NCI-H2171 treated with DMSO at 0.1 percent for 48 hours (cell line): ENCODE results near the gene FNDC8.
A peak's percentile ranks its signal among the peaks of the same experiment; 100 is the strongest.
"Not testable (repeated sequence)": the region's sequence is repeated elsewhere in the genome, so short reads cannot be mapped to it uniquely, and the experiment has no call there.

ENCODE experiments used
- DNase-seq: peaks from one replicate; lab custom pipeline; 2025; lab: John Stamatoyannopoulos, UW

Gene FNDC8

DNA sequence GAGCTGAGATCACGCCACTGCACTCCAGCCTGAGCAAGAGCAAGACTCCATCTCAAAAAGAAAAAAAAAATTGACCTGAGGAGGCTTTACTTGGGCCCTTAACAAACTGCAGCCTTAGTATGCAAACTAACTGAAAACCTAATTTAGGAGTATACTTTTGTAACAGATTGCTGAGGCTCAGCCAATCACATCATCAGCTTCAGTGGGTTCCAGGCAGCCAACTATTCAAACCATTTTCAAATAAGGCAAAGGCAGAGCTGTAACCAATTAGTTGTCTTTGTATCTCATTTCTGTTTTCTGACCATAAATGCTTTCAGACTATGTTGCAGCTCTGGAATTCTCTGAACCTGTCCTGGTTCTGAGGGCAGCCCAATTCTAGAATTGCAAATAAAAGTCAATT, 25.7 kb upstream of the FNDC8 start:
- DNase-seq: no peak

DNA sequence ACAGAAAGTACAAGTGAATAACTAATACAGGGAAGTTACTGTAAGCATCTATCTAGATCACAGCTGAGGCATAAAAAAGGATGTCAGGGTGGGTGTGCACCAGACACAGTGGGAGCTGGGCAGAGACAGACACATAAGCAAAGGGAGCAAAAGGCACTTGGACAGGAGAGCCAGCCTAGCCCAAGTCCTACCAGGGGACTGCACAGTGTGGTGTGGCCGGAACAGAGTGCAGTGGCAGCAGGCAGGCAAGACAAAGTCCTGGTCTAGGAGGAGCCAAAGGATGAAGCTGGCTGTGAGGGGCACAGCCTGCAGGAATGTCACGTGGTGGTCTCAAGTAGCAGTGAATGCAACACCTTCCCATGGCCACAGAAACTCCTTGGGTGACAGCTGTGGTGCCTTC, 23.6 kb upstream of the FNDC8 start:
- no peak for DNase-seq

DNA sequence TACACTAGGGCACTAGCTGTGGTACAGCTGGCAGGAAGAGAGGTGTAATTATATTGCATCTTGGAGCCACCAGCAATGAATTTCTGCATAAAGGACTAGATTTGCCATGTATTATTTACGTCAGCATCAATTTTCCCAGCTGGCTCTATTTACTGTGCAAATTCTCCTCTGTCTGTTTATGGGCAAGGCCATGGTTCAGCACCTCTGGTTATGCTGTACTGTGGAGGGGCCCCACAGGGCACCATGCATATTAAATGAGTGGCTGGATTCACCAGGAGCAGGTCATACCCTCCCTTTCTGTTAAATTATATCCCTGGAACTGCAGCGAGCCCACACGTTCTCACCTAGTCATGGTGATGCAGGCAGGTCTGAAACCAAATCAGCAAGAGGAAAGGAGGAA, 21.5 kb upstream of the FNDC8 start:
- no peak for DNase-seq

DNA sequence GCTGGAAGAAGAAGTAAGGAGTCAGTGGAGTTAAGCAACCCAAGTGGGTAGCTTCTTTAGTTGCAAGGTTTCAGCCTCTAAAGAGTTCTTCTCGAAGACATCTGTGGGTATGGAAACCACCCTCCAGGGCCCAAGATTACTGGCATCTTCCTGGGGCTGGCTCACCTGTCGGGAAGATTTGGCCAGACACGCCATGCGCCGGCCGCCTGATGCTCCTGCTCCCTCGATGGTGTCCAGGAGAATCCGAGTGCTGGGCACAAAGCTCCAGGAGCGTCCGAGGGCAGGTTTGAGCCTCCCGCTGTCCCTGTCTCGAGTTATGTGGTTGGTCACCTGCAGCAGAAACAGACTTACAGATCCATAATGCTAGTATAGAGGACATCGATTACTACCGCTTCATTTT, 20.4 kb upstream of the FNDC8 start:
- no peak for DNase-seq

DNA sequence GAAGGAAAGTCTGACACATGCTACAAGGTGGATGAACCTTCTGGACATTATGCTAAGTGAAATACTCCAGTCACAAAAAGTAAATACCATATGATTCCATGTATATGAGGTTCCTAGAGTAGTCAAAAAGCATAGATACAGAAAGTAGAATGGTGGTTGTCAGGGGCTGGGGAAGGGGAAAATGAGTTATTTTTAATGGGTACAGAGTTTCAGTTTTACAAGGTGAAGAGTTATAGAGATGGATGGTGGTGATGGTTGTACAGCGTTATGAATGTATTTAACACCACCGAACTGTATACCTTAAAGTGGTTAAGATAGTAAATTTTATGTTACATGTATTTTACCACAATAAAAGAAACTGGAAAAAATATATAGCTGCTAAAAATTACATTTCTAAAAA, 19.7 kb upstream of the FNDC8 start:
- no peak for DNase-seq

DNA sequence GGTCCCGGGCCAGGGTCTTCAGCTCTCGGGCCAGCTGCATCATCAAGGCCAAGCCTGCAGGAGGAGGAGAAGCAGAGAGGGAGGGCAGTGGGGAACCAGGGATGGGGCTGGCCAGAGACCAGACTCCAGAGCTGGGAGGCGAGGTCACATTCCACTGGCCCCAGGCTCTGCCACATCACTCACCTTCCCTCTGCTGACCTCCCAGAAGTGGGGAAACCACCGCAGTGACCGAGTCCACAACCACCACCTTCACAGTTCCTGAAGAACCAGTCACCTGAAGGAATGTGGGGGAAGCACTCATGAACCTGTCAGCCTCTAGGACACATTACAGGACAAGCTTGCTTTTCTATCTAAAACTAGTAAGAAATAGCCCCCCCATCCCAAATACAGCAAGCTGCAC, 18.1 kb upstream of the FNDC8 start:
- no peak for DNase-seq

DNA sequence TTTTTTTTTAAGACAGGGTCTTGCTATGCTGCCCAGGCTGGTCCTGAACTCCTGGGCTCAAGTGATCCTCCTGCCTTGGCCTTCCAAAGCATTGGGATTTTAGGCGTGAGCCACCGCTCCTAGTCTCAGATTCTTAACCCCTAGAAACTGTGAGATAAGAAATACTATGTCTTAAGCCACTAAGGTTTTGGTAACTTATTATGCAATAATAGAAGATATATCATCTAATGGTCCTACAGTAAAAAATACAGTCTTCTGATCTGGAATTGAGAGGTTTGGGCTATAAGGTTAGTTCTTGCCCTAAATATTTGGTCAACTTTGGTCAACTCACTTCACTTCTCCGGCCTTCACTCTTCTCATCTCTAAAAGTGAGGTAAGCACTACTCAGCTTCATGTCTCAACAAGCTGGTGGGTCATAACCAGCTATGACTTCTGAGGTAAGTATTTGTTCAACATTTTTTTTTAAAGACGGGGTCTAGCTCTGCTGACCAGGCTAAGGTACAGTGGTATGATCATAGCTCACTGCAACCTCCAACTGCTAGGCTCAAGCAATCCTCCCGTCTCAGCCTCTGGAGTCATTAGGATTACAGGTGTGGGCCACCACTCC, 16.5 kb upstream of the FNDC8 start:
- no peak for DNase-seq

DNA sequence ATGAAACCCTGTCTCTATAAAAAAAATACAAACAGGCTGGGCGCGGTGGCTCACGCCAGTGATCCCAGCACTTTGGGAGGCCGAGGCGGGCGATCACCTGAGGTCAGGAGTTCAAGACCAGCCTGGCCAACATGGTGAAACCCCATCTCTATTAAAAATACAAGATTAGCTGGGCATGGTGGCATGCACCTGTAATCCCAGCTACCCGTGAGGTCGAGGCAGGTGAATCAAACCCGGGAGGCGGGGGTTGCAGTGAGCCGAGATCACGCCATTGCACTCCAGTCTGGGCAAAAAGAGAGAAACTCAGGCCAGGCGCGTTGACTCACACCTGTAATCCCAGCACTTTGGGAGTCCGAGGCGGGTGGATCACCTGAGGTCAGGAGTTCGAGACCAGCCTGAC, 10.6 kb upstream of the FNDC8 start:
- DNase-seq: not testable (repeated sequence)

DNA sequence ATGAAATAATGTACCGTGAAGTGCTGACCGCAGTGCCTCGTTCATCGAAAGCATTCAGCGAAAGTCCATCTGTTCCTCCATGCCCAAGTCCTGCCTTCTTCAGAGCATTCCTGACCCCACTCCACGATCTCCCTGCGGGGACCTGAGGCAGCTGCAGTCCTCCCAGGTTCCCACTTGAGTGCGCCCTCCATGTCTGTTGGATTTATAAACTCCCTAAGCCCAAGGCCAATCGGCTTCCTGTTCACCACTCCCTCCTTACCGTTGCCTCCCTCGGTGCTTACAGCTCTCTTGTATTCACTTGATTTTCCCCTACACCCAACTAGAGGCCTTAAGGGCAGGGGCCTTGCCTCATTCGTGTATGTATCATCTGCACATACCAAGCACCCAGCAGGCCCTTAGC, 4.6 kb upstream of the FNDC8 start:
- DNase-seq: no peak

DNA sequence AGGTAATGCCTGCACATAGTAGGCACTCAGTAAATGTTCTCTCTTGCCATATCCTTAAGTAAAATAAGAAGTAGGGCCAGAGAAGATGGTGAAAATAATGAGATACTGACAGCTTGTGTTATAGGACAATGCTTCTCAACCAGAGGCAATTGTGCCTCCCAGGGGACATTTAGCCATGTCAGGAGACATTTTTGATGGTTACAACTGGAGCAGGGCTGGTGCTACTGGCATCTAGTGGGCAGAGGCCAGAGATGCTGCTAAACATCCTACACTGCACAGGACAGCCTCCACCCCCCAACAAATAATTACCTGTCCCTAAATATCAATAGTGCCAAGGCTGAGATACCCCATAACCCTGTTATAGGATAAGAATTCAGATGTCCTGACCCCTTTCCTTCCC, 3.4 kb upstream of the FNDC8 start:
- peak; percentile 35 for DNase-seq

DNA sequence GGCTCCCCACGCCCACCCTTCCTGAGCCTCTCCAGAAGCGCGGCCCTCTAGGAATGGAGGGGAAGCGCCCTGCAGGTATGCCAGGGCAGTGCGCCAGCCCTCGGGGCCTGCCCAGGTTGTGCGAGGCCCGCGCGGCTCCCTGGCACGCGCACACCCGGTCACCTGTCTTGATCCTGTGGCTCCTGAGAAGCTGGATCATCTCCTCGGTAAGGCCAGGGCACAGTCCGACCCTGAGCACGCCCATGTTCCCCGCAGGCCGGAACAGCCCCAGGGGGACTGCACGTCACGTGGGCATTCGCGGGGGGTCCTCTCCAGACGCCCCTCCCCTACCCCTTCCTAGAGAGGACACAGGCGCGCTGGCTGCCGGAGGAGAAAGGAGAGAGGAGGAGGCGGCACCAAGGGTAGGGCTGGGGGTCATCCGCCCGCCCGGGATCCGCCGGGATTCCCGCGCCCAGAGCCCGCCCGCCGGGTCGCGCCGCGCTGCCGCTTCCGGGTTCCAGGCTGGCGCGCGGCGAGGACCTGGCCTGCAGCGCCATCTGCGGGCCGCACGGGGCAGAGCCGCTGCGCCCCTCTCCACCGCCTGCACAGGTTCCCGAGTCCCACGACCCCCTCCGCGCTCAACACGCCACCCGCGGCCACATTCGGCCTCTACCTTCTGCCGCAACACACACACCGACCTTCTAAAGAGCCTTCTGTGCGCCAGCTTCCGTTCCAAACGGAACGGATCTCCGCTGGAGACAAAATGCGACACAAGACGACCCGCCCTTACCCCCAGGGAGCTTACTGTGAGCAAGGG, 1.8 kb upstream of the FNDC8 start, which contains the start of gene RAD51D:
Gene RAD51D (minus strand): TSS at position 491 of the 796 bp plus-strand sequence. CDS start 247 bp downstream, at position 244.
- peak; percentile 83 for DNase-seq

DNA sequence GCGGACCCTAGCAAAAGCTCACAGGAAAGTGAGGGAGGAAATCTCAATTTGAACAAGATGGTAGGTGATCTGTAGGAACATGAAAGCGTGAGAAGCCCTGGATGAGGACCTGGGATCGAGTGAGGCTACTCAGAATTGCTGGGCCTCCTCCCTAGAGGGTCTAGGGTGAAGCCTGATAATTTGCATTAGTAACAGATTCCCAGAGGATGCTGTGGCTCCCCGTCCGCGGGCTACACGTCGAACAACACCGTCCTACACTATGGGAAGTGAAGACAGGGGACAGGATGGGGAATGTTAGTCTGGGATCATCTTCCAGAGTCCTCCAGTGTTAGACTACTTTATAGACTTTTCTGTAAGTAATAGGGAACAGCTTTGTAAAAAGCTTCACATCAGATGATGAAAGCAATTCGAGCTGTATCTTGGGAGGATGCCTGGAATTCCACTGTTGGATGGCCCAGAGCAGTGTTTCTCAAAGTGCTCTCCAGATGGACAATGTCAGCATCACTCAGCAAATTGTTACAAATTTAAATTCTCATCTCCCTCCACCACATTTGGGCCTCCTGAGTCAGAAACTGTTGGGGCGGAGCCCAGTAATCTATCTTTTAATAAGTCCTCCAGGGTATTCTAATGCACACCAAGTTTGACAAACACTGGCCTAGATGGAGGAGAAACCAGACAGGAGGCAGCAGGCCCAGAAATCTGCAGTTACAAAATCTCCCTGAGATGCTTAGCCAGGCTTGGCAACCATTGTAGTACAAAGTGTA, 6.5 kb downstream of the FNDC8 start:
- no peak for DNase-seq

DNA sequence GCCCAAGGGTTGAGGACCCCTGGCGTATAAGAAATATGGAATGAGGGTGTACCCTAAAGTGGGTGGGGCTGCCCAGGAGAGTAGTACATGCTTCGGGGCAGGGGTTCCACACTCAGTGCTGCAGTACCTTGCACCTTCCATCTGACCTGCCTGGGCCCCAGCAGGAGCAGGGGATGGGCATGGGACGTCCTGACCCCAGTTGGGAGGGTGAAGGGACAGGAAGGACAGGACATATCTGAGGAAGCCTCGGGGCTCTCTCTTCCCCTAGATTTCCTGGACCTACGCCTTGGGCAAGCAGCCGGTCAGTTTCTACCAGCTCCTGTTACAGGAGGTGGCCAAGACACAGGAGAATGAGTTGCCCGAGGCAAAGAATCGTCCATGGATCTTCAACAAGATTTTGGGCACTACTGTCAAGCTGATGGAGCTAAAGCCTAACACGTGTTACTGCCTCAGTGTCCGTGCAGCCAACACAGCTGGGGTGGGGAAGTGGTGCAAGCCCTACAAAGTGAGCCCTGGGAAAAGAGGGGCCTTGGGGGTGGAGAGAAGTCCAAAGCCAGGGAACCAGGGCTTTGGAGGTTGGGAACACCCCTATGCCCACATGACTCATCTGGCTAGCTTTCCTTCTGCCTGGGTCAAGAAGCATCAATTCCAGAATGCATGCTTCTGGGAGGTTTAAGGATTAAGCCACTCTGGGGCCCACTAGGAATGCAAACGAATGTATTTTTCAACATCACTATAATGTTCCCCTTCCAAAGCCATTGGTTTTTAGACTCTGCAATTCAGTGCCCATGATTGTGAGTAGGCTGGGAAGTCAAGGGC, 7.9 kb downstream of the FNDC8 start:
- no peak for DNase-seq

DNA sequence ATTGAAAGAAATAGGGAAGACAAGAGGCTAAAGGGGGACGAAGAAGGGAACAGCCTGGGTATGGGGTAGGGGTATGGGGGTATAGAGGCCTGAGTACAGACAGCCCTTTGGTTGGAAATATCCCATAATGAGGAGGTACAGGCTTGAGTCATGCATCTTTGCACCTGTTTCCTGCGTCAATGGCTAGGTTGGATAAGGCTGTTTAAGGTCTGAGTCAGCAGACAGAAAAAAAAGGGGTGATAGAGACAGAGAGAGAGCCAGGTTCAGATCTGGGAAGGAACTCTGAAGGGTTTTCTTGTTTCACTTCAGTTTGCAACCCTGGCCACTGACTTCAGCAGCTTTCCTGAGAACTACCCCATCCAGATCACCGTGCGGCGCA, 8.5 kb downstream of the FNDC8 start:
- no peak for DNase-seq

DNA sequence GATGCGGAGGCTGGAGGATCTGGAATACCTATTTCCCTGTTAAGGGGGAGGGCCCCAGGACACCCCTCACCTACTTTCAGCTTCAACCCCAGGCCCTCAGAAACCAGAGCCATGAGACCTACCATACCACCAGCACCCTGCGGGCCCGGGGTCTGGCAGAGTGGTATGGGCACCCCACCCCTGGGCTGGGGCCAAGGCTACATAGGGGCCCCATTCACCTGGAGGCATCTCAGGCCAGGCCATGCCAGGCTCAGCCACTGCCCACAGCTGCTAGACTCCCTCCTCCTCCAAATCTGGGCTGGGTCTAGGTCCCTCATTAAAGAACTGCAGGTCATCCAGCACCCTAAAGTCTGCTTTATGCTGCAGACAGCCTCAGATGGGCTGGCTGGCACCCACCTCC, 9.0 kb downstream of the FNDC8 start:
- no peak for DNase-seq

DNA sequence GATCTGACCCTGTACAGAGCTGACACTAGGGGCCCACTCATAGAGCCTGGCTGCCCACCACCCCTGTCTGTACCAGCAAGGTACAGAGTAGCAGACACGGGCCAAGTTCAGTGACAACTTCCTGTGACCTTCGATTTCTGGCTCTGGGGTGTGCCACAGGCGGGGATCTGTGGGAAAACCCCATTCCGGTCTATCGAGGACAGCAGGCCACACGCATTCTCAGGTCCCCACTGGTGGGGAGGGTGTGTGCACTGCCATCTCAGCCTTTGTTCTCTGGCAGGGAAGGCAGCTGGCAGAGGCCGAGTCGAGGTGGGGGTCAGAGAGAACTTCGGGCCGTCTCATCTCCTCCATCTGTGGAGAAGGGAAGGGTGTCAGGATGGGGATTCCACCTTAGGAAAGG, 10.7 kb downstream of the FNDC8 start:
- no peak for DNase-seq

DNA sequence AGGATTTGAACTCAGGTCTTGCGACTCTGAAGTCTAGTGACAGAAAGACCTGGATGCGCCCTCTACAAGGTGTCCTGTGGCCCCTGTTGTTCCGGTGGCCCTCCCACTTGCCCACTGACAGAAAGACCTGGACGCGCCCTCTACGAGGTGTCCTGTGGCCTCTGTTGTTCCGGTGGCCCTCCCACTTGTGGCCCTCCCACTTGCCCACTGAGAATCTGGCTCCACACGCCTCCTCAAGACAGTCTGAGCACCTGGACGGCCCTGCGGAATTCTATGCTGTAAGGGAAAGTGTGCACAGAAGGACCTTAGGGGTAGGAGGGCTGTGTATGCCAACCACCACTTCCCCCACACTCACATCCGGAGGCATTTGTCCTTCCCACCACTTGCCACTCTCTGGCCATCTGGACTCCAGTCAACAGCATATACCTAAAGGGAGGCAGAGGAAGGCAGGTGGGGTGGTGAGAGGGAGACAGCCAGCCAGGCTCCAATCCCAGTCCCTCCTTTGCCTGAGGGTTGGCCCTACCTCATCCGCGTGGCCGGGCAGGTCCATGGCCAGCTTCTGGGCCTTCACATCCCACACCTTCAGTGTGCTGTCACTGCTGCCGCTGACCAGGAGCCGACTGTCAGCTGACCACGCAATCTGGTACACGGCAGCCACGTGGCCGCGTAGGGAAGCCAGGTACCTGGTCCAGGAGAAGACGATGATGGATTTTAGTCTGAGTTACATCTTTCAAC, 11.6 kb downstream of the FNDC8 start:
- DNase-seq: no peak

DNA sequence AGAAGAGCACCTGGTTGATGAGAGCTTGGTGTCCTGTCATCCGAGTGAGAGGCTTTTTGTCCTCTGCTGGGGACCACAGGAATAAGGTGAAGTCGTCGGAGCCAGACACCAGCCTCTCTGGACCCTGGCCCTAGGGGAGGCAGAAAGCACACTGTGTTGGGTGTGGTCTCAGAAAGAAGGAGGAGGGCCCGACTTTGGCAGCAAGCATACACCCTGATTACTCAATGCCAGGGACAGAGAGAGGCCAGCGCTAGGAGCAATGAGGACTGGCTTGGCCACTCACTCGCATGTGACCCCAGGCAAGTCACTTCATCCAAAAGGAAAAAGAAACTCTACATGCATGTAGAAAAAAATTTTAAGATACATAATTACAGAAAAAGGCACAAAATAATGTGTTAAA, 13.9 kb downstream of the FNDC8 start:
- no peak for DNase-seq

DNA sequence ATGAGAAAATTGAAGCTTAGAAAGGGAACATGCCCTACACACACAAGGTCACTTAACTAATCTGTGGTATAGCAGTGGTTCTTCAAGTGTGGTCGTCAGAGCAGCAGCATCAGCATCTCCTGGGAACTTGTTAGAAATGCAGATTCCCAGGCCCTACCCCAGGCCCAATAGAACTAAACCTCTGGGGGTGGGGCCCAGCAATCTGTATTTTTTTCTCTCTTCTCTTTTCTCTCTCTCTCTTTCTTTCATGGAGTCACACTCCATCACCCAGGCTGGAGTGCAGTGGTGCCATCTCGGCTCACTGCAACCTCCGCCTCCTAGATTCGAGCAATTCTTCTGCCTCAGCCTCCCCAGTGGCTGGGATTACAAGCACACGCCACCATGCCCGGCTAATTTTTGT, 16.8 kb downstream of the FNDC8 start:
- no peak for DNase-seq

DNA sequence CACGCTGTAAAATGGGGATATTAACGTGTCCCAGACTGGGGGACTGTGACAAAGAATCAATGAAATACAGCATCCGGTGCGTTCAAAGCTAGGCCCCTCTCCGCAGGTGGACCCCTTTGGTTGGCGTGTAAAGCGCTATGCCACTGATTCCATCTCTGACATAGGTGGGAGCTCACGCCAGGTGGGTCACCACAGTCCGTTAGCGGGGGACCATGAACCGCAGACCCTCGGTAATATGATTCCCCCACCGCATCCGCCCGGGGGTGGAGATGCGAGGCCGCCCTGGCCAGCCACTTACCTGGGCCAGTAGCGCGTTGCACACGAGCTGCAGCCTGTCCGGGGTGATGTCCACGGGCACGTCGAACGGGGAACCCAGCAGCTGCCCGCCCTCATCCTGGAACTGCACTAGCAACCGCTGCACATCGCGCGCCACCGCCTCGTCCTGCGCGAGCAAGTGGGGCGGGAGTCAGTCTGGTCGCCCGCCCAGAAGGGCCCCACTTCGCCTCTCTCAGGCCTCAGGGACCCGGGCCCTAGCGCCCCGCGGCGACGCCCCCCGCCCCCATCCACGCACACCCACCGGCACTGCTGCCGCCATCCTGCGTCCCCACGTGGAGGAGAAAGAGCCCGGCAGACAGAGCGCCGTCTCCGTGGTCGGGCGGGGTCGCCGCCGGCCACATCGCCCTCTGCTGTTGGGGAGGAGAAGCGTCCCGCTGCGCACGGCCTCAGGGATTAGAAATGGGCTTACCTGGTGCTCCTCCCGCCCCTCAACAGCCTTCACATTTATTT, 20.5 kb downstream of the FNDC8 start, which contains the start of gene NLE1:
Gene NLE1 (minus strand): TSS at position 623 of the 786 bp plus-strand sequence. CDS start 28 bp downstream, at position 595.
- peak; percentile 79 for DNase-seq

DNA sequence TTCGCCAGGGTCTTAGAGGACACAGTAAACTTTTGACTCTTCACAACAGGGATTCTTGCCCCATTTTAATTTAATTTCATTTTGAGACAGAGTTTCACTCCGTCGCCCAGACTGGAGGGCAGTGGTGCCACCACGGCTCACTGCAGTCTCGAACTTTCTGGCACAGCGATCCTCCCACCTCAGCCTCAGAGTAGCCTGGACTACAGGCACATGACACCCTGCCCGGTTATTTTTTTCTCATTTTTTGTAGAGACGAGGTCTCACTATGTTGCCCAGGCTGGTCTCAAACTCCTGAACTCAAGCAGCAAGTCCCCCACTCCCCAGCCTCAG, 21.0 kb downstream of the FNDC8 start:
- no peak for DNase-seq
